HepG2 (cell line): ENCODE measurements around the gene ACAA2. TPM values are rescaled to one million over a fixed set of nuclear protein-coding genes. Genes with fewer than 3 reads are reported as not detected.

Experiments
- ATAC-seq: fragments of 200-7000 bp; cut with Tn5 transposase; 3 replicates; pipeline ENCODE4 v1.9.1; 2020; ENCODE audit warnings: mild to moderate bottlenecking, moderate library complexity
- BruUV-seq: library from RNA; stranded (reverse); fragments of 400-500 nt; replicated peaks from 2 replicates; lab custom pipeline; 2021; lab: Mats Ljungman, UMichigan
- CTCF ChIA-PET: fragments of 300-600 bp; formaldehyde crosslinking; extraction: SDS; loops from one replicate; lab custom pipeline; 2021; ENCODE audit warnings: low total read pairs, inconsistent platforms, low intra/inter-chr PET ratio; lab: Yijun Ruan, JAX
- POLR2A ChIA-PET: fragments of 350-600 bp; sonication (Branson Sonifier 250); formaldehyde crosslinking; loops from one replicate; lab custom pipeline; 2020; ENCODE audit warnings: antibody characterized with exemption, inconsistent platforms; lab: Yijun Ruan, JAX
- DNase-seq: peaks from one replicate; pipeline ENCODE4 v3.0.0-alpha.2; 2015; ENCODE audit warnings: low spot score
- FAIRE-seq: peaks from 3 replicates; lab custom pipeline; 2011; peaks lifted over from hg19 to GRCh38; lab: Jason Lieb, UNC
- H2AFZ ChIP-seq: one replicate; pipeline ENCODE4 v1.6.1; 2011; ENCODE audit warnings: low read length, inconsistent platforms
- H3K27ac ChIP-seq: fragments of 300-600 bp; 3 replicates; pipeline ENCODE4 v1.8.0; 2011; ENCODE audit warnings: mixed run types, mild to moderate bottlenecking, mixed read lengths, low read length, inconsistent platforms; ENCODE audit not compliant: insufficient read depth; ENCODE audit errors: extremely low read length
- H3K27me3 ChIP-seq, 2 experiments: fragments of 200-600 bp in 1 of 2; 2 replicates in 1 of 2; 3 replicates in 1 of 2; pipeline versions ENCODE4 v1.6.0 to v1.8.0; 2011; ENCODE audit warnings: low read length in 2 of 2, mild to moderate bottlenecking in 2 of 2, moderate library complexity in 2 of 2, inconsistent platforms in 1 of 2; ENCODE audit not compliant: insufficient read depth in 2 of 2, control insufficient read depth in 1 of 2
- H3K36me3 ChIP-seq, 2 experiments: fragments of 200-600 bp in 1 of 2; replicated peaks in 1 of 2; 2 replicates in 1 of 2; 3 replicates in 1 of 2; pipeline versions ENCODE4 v1.5.1 to v1.8.0; 2011; ENCODE audit warnings: low read length in 2 of 2, inconsistent platforms in 1 of 2; ENCODE audit not compliant: insufficient read depth in 2 of 2, control insufficient read depth in 1 of 2
- H3K4me1 ChIP-seq: 2 replicates; pipeline ENCODE4 v1.5.1; 2012; ENCODE audit warnings: low read length, inconsistent platforms; ENCODE audit not compliant: insufficient read depth
- H3K4me2 ChIP-seq: 2 replicates; pipeline ENCODE4 v1.6.0; 2011; ENCODE audit warnings: low read depth, low read length, inconsistent platforms
- H3K4me3 ChIP-seq, 3 experiments: fragments of 200-600 bp in 1 of 3; sonication (generic), shearing (Covaris generic) in 1 of 3; replicated peaks in 1 of 3; 2 replicates each; pipeline ENCODE4 v1.5.1; 2011 to 2016; ENCODE audit warnings: low read length in 3 of 3, inconsistent platforms in 2 of 3, low read depth in 2 of 3, mild to moderate bottlenecking in 2 of 3, control low read depth in 1 of 3, mixed read lengths in 1 of 3; ENCODE audit not compliant: insufficient read depth in 1 of 3
- H3K79me2 ChIP-seq: one replicate; pipeline ENCODE4 v1.6.1; 2011; ENCODE audit warnings: low read length, inconsistent platforms; ENCODE audit not compliant: insufficient read depth
- H3K9ac ChIP-seq: 2 replicates; pipeline ENCODE4 v1.6.0; 2011; ENCODE audit warnings: mild to moderate bottlenecking, low read depth, low read length, inconsistent platforms; ENCODE audit not compliant: insufficient read depth
- H3K9me3 ChIP-seq: 2 replicates; pipeline ENCODE4 v1.5.1; 2012; ENCODE audit warnings: mild to moderate bottlenecking, low read length
- H4K20me1 ChIP-seq: 2 replicates; pipeline ENCODE4 v1.6.0; 2011; ENCODE audit warnings: inconsistent platforms, mild to moderate bottlenecking, low read length, moderate library complexity; ENCODE audit not compliant: insufficient read depth
- CREB3 ChIP-seq: sonication (generic); formaldehyde crosslinking; IDR thresholded peaks from 2 replicates; pipeline ENCODE4 v1.5.0; 2020; ENCODE audit warnings: missing genetic modification reagents
- ESRRA ChIP-seq: sonication (generic); formaldehyde crosslinking; IDR thresholded peaks from 2 replicates; pipeline ENCODE4 v1.5.1; 2020; ENCODE audit warnings: mild to moderate bottlenecking, low read depth, missing genetic modification reagents
- FLYWCH1 ChIP-seq: sonication (generic); formaldehyde crosslinking; IDR thresholded peaks from 2 replicates; pipeline ENCODE4 v1.8.1; 2023; ENCODE audit warnings: mild to moderate bottlenecking, missing genetic modification reagents
- HOXA7 ChIP-seq: sonication (generic); formaldehyde crosslinking; IDR thresholded peaks from 2 replicates; pipeline ENCODE4 v1.8.1; 2022; ENCODE audit warnings: mild to moderate bottlenecking, missing genetic modification reagents, moderate library complexity
- KDM5B ChIP-seq: sonication (generic); formaldehyde crosslinking; IDR thresholded peaks from 2 replicates; pipeline ENCODE4 v1.4.0; 2020; ENCODE audit warnings: missing genetic modification reagents, mild to moderate bottlenecking, borderline replicate concordance
- MAFF ChIP-seq: IDR thresholded peaks from 2 replicates; pipeline ENCODE4 v1.6.1; 2011; ENCODE audit warnings: low read depth, low read length, improper control_type of control experiment
- MAFG ChIP-seq: sonication (generic); formaldehyde crosslinking; IDR thresholded peaks from 2 replicates; pipeline ENCODE4 v1.5.1; 2020; ENCODE audit warnings: mild to moderate bottlenecking, missing genetic modification reagents
- MAFK ChIP-seq, 2 experiments: IDR thresholded peaks in 1 of 2; conservative IDR thresholded peaks in 1 of 2; 2 replicates each; pipeline ENCODE4 v1.6.1; 2011; ENCODE audit warnings: improper control_type of control experiment in 2 of 2, low read length in 2 of 2
- NFE2L1 ChIP-seq: sonication (generic); formaldehyde crosslinking; IDR thresholded peaks from 2 replicates; pipeline ENCODE4 v1.4.0; 2020; ENCODE audit warnings: missing genetic modification reagents, mild to moderate bottlenecking, borderline replicate concordance
- NR0B2 ChIP-seq: sonication (generic); formaldehyde crosslinking; IDR thresholded peaks from 2 replicates; pipeline ENCODE4 v1.4.0; 2020; ENCODE audit warnings: mild to moderate bottlenecking, missing genetic modification reagents
- TFE3 ChIP-seq: IDR thresholded peaks from 2 replicates; pipeline ENCODE4 v1.6.1; 2016
- YEATS4 ChIP-seq: sonication (generic); formaldehyde crosslinking; IDR thresholded peaks from 2 replicates; pipeline ENCODE4 v1.4.0; 2020; ENCODE audit warnings: missing genetic modification reagents, borderline replicate concordance
- ZBTB7A ChIP-seq: sonication (generic); formaldehyde crosslinking; IDR thresholded peaks from 2 replicates; pipeline ENCODE4 v1.8.0; 2022; ENCODE audit warnings: mild to moderate bottlenecking, missing genetic modification reagents
- ZFP36 ChIP-seq: fragments of 150-350 bp; IDR thresholded peaks from 2 replicates; pipeline ENCODE4 v1.6.1; 2018; ENCODE audit warnings: borderline replicate concordance, low read length, low read depth; ENCODE audit not compliant: partially characterized antibody
- ZNF275 ChIP-seq: sonication (generic); formaldehyde crosslinking; IDR thresholded peaks from 2 replicates; pipeline ENCODE4 v1.8.0; 2022; ENCODE audit warnings: missing genetic modification reagents, mild to moderate bottlenecking, inconsistent platforms, borderline replicate concordance
- ZNF337 ChIP-seq: sonication (generic); formaldehyde crosslinking; IDR thresholded peaks from 2 replicates; pipeline ENCODE4 v1.5.1; 2020; ENCODE audit warnings: missing genetic modification reagents, low read depth, mild to moderate bottlenecking, borderline replicate concordance
- ZNF576 ChIP-seq: sonication (generic); formaldehyde crosslinking; IDR thresholded peaks from 2 replicates; pipeline ENCODE4 v1.4.0; 2020; ENCODE audit warnings: mild to moderate bottlenecking, missing genetic modification reagents
- WGBS: methylation state at CpG from one replicate; pipeline ENCODE4 v1.1.6; 2017; ENCODE audit warnings: low lambda C conversion rate; 5-methylcytosine and 5-hydroxymethylcytosine counted together
- in situ Hi-C: cut with HindIII; loops from 2 replicates; pipeline ENCODE4 v1.10.0; 2017; ENCODE audit warnings: low pct_unique_long_range_greater_than_20kb; ENCODE audit not compliant: extremely low pct_ligation_motif_present
- intact Hi-C: fragments of 100-400 bp; cut with micrococcal nuclease; formaldehyde crosslinking; loops from one replicate; pipeline ENCODE4 v1.10.0; 2022; ENCODE audit not compliant: unreplicated experiment
- polyA plus RNA-seq, 8 experiments: library from polyadenylated mRNA; depleted of rRNA in 3 of 8; stranded (reverse) in 7 of 8; unstranded in 1 of 8; fragments of >200 nt; fragmentation: Illumina TruSeq in 4 of 8; extraction: Trizol in 4 of 8; gene quantifications; 2 replicates each; pipeline versions ENCODE4 v1.2.1 to v1.2.3, GENCODE V29; 2011 to 2016; ENCODE audit warnings: low read depth in 4 of 8, missing spikeins in 1 of 8, mixed read lengths in 1 of 8; ENCODE audit not compliant: insufficient read depth in 1 of 8
- total RNA-seq, 5 experiments: library from RNA; depleted of rRNA; stranded (reverse); fragments of >200 nt; fragmentation: Illumina TruSeq; extraction: Trizol; gene quantifications; 2 replicates each; pipeline ENCODE4 v1.2.3, GENCODE V29; 2016; ENCODE audit warnings: low read depth in 1 of 5

The ACAA2 gene
- total and polyA plus RNA-seq, 2 of the 13 experiments (the other 11 are each of a cell fraction or from before 2014, with no cell fraction given): 51.6 to 182 TPM

GRCh38 chr18:49811151-49811938 lies 2.0 kb downstream of the ACAA2 start:
- no peaks in the 10 kb centered on the region for H3K27me3 ChIP-seq
- peak; percentile 4 for FAIRE-seq
- peak overlapping the region; percentile 77 for H3K4me2 ChIP-seq
- peaks cover 75% of the 10 kb centered on the region for H3K79me2 ChIP-seq
- H3K9ac ChIP-seq: peak overlapping the region; percentile 47
- in situ Hi-C loops: no loop called here
- no peak overlapping the region for H2AFZ ChIP-seq
- CTCF ChIA-PET: no interaction called here
- TF ChIP-seq MAFK (conservative IDR thresholded peaks at IDR 0.05 in 1 of 2, IDR thresholded peaks at IDR 0.05 in 1 of 2; ENCODE audit: low read length in 2 of 2): peak; percentile 97 to 98
- TF ChIP-seq YEATS4 (CRISPR knock-in tag): no peak
- TF ChIP-seq NR0B2 (CRISPR knock-in tag): no peak
- TF ChIP-seq CREB3 (CRISPR knock-in tag): no peak
- TF ChIP-seq ZNF576 (CRISPR knock-in tag): no peak
- no peak for TF ChIP-seq KDM5B (CRISPR knock-in tag)
- no peak for TF ChIP-seq ZNF275
- no peak for TF ChIP-seq NFE2L1
- TF ChIP-seq MAFG: 0 out of 2 replicates have a peak, but pooled peaks have one; percentile 32
- no peak for TF ChIP-seq FLYWCH1 (CRISPR knock-in tag)
- TF ChIP-seq ZBTB7A (CRISPR knock-in tag): no peak
- no peak for TF ChIP-seq ZFP36
- peak; percentile 97 for TF ChIP-seq MAFF
- no peak for TF ChIP-seq HOXA7 (CRISPR knock-in tag)
- TF ChIP-seq TFE3: no peak
- no peak for TF ChIP-seq ESRRA
- TF ChIP-seq ZNF337 (CRISPR knock-in tag): no peak
- H3K4me1 ChIP-seq: peaks cover 58% of the 10 kb centered on the region
- POLR2A ChIA-PET: interaction anchor here (0.7 to 1.2 kb wide), 5 partner anchors 9 to 173 kb away, joined by 3 to 5 read pairs (median 3); no protein-coding TSS in a partner anchor
- peaks cover 7% of the 10 kb centered on the region; the same call in 1 of the 2 replicates for H3K9me3 ChIP-seq
- ATAC-seq: no peak
- H3K36me3 ChIP-seq: no peaks in the 10 kb centered on the region; a peak in 1 of 5 replicates
- H4K20me1 ChIP-seq: no peaks in the 10 kb centered on the region
- H3K4me3 ChIP-seq: peak overlapping the region; percentile 71 to 95 (median 88); a peak in 5 of 6 replicates
- no TSS peak for BruUV-seq
- peak overlapping the region; percentile 96 for H3K27ac ChIP-seq
- no peak for DNase-seq
- intact Hi-C loops: loop anchor here (5.0 kb wide), 1 partner anchor 46 kb away; no protein-coding TSS in a partner anchor
- 42% methylated on average over 7 of the region's 7 CpGs for WGBS
